Measurements from ENCODE around the gene PLEKHB2.

- TF ChIP-seq CEBPB (IDR thresholded peaks at IDR 0.05) (no peak), CHD4 (IDR thresholded peaks at IDR 0.05; ENCODE audit: borderline replicate concordance) (no peak), CTCF (IDR thresholded peaks at IDR 0.05) (no peak), EP300 (IDR thresholded peaks at IDR 0.05) (no peak), RAD21 (conservative IDR thresholded peaks at IDR 0.05 in 1 of 2, IDR thresholded peaks at IDR 0.05 in 1 of 2) (no peak), POLR2A (IDR thresholded peaks at IDR 0.05; ENCODE audit: low read length) (no peak), REST (IDR thresholded peaks at IDR 0.05) (no peak)
These were observed 7.4 kb downstream of the PLEKHB2 start for GRCh38 chr2:131112529-131112928.

All from A549 (cell line).